Common myeloid progenitor, CD34-positive (primary cell): ENCODE results near the gene DNLZ.
"Not testable (repeated sequence)": the region's sequence is repeated elsewhere in the genome, so short reads cannot be mapped to it uniquely, and the experiment has no call there.

Source experiments
- CTCF ChIA-PET: fragments of 350-600 bp; sonication (Branson Sonifier 250); formaldehyde crosslinking; loops from one replicate; lab custom pipeline; 2021; ENCODE audit warnings: antibody characterized with exemption; lab: Charles Lee
- POLR2A ChIA-PET: fragments of 350-600 bp; sonication (Branson Sonifier 250); formaldehyde crosslinking; loops from one replicate; lab custom pipeline; 2021; ENCODE audit warnings: antibody characterized with exemption; lab: Charles Lee
- DNase-seq, 3 donors: peaks; one replicate each; pipeline versions ENCODE4 v3.0.0 to v3.0.0-alpha.2; 2013
- H3K27ac ChIP-seq, 2 experiments: 1 replicate in 1 of 2; 2 replicates in 1 of 2; pipeline ENCODE4 v1.7.0; 2013; ENCODE audit warnings: inconsistent platforms in 2 of 2, low read length in 2 of 2, mild to moderate bottlenecking in 2 of 2, low read depth in 1 of 2, moderate library complexity in 1 of 2; ENCODE audit not compliant: severe bottlenecking in 2 of 2, insufficient read depth in 1 of 2, poor library complexity in 1 of 2
- H3K27me3 ChIP-seq, 5 experiments: replicated peaks in 2 of 5; 1 replicate in 3 of 5; 2 replicates in 2 of 5; pipeline versions ENCODE4 v1.6.1 to v1.7.0; 2013; ENCODE audit warnings: low read length in 4 of 5, mild to moderate bottlenecking in 2 of 5, moderate library complexity in 2 of 5, inconsistent platforms in 1 of 5; ENCODE audit not compliant: insufficient read depth in 5 of 5, control insufficient read depth in 4 of 5
- H3K36me3 ChIP-seq, 4 experiments: 1 replicate in 2 of 4; 2 replicates in 2 of 4; pipeline versions ENCODE4 v1.6.1 to v1.7.0; 2013; ENCODE audit warnings: low read length in 3 of 4, control low read depth in 1 of 4, mild to moderate bottlenecking in 1 of 4; ENCODE audit not compliant: control insufficient read depth in 4 of 4, insufficient read depth in 4 of 4
- H3K4me1 ChIP-seq, 4 experiments: 1 replicate in 3 of 4; 2 replicates in 1 of 4; pipeline versions ENCODE4 v1.6.1 to v1.7.1; 2013; ENCODE audit warnings: low read length in 3 of 4, mild to moderate bottlenecking in 3 of 4, control low read depth in 1 of 4, inconsistent platforms in 1 of 4, moderate library complexity in 1 of 4; ENCODE audit not compliant: control insufficient read depth in 4 of 4, insufficient read depth in 4 of 4; ENCODE audit errors: control extremely low read depth in 1 of 4
- H3K4me3 ChIP-seq, 7 experiments: 1 replicate in 4 of 7; 2 replicates in 3 of 7; pipeline versions ENCODE4 v1.5.1 to v1.7.0; 2013; ENCODE audit warnings: mild to moderate bottlenecking in 7 of 7, low read length in 6 of 7, moderate library complexity in 6 of 7, inconsistent platforms in 2 of 7, low read depth in 2 of 7, control low read depth in 1 of 7; ENCODE audit not compliant: insufficient read depth in 4 of 7, control insufficient read depth in 1 of 7; ENCODE audit errors: extremely low read depth in 1 of 7
- H3K9me3 ChIP-seq, 5 experiments: 1 replicate in 4 of 5; 2 replicates in 1 of 5; pipeline versions ENCODE4 v1.6.1 to v1.7.1; 2013; ENCODE audit warnings: low read length in 4 of 5, mild to moderate bottlenecking in 2 of 5, inconsistent platforms in 1 of 5, low read depth in 1 of 5, moderate library complexity in 1 of 5; ENCODE audit not compliant: control insufficient read depth in 4 of 5, insufficient read depth in 2 of 5; ENCODE audit errors: control extremely low read depth in 1 of 5
- WGBS: methylation state at CpG from one replicate; pipeline ENCODE4 v1.1.5; 2013; ENCODE audit not compliant: insufficient coverage; 5-methylcytosine and 5-hydroxymethylcytosine counted together

Gene DNLZ

GRCh38 chr9:136407061-136407460 lies 43.5 kb upstream of the DNLZ start:
- WGBS, result 97% methylated on average over 20 of the region's 28 CpGs
- DNase-seq, H3K9me3 ChIP-seq, H3K4me3 ChIP-seq, H3K27me3 ChIP-seq, H3K27ac ChIP-seq, POLR2A ChIA-PET: not testable (repeated sequence)
- CTCF ChIA-PET, result interaction anchor here (2.6 kb wide), 1 partner anchor 10 kb away, joined by 5 read pairs; no protein-coding TSS in a partner anchor
- peaks cover 2 to 34% (median 21%) of the 10 kb centered on the region in 4 experiments for H3K4me1 ChIP-seq
- peaks cover 8 to 59% (median 42%) of the 10 kb centered on the region in 4 experiments for H3K36me3 ChIP-seq

GRCh38 chr9:136405904-136406303 lies 42.4 kb upstream of the DNLZ start:
- CTCF ChIA-PET, result interaction anchor here (1.1 to 2.6 kb wide), 2 partner anchors 9 to 93 kb away, joined by 3 to 5 read pairs; no protein-coding TSS in a partner anchor
- POLR2A ChIA-PET, result not testable (repeated sequence)

DNA sequence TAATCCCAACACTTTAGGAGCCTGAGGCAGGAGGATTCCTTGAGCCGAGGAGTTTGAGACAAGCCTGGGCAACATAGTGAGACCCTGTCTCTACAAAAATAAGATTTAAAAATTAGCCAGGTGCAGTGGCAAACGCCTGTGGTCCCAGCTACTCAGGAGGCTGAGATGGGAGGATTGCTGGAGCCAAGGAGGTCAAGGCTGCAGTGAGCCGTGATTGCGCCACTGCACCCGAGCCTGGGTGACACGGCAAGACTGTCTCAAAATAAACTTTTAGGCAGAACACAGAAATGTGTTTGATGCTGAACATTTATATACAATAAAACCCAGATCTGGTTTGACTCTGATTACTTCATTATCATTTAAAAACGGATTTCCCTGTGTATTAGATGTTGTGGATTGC lies 41.9 kb upstream of the DNLZ start:
- ChIA-PET CTCF (interaction anchor here (1.1 to 1.3 kb wide), 2 partner anchors 42 to 92 kb away, joined by 3 to 4 read pairs; partner anchors contain the start of gene DNLZ), POLR2A (no interaction called here)
- Histone ChIP-seq H3K4me1 (peaks cover 0 to 23% (median 12%) of the 10 kb centered on the region in 4 experiments), H3K9me3 (no peaks in the 10 kb centered on the region), H3K36me3 (peaks cover 5 to 65% (median 45%) of the 10 kb centered on the region in 4 experiments), H3K27me3 (no peaks in the 10 kb centered on the region), H3K4me3 (no peak overlapping the region), H3K27ac (no peak overlapping the region)
- WGBS, result 97% methylated on average over 4 of the region's 7 CpGs
- DNase-seq, result no peak

More at GRCh38 chr9:136405904-136406303, 42.4 kb upstream of the DNLZ start:
- not testable (repeated sequence) for H3K4me3 ChIP-seq, H3K27ac ChIP-seq, DNase-seq, H3K27me3 ChIP-seq, H3K9me3 ChIP-seq
- 97% methylated on average over 10 of the region's 10 CpGs for WGBS
- Histone ChIP-seq H3K4me1 (peaks cover 0 to 23% (median 10%) of the 10 kb centered on the region in 4 experiments), H3K36me3 (peaks cover 5 to 65% (median 45%) of the 10 kb centered on the region in 4 experiments)

GRCh38 chr9:136404801-136405136 lies 41.2 kb upstream of the DNLZ start:
- no peak overlapping the region for H3K27ac ChIP-seq
- CTCF ChIA-PET, result interaction anchor here (1.3 kb wide), 1 partner anchor 41 kb away, joined by 4 read pairs; the partner anchor contains the start of gene DNLZ
- no peaks in the 10 kb centered on the region for H3K9me3 ChIP-seq
- H3K4me1 ChIP-seq, result peaks cover 0 to 19% (median 13%) of the 10 kb centered on the region in 4 experiments
- no peak overlapping the region for H3K4me3 ChIP-seq
- WGBS, result 93% methylated on average over 14 of the region's 14 CpGs
- peaks cover 5 to 65% (median 45%) of the 10 kb centered on the region in 4 experiments for H3K36me3 ChIP-seq
- POLR2A ChIA-PET, result interaction anchor here (0.6 kb wide), 1 partner anchor 100 kb away, joined by 3 read pairs; no protein-coding TSS in a partner anchor
- H3K27me3 ChIP-seq, result no peaks in the 10 kb centered on the region
- DNase-seq, result no peak

DNA sequence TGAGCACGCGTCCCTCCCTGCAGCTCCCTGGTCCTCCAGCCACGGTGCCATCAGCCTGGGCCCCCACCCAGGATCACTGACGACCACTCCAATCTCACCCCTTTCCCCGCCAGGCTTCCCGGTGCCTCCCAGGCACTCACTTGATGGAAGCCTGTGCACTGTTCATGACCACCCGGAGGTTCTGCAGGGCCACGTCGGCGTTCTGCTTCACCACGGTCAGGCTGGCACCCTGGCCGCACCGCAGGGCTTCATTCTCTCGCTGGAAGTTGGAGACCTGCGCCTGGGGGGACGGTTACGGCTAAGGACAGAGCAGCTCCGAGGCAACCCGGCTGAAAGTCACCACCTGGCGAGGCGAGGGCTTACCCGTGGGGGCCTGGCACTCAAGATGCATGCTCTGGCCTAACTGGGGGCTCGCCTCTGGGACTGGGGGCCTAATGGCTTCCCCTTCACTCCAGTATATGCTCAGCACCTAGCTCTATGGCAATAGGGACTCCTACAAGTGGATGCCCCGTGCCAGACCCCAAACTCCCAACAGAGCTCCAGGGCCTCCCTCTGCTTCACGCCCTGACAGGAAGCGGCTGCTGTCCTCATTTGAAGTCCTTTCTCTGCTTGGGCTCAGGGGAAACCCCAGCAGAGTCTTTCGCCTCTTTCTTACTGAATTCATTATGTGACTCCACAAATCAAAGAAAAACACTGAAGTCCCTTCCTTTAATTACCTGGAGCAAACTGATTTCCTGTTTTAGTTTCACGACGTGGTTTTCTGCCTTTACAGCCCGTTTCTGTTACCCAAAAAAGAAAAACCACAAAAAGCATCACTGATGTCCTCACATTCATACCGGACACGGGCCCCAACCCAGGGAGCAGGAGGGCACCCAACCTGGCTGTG lies 40.6 kb upstream of the DNLZ start:
- Histone ChIP-seq H3K36me3 (peaks cover 5 to 65% (median 45%) of the 10 kb centered on the region in 4 experiments), H3K27ac (no peak overlapping the region), H3K4me1 (peaks cover 0 to 19% (median 13%) of the 10 kb centered on the region in 4 experiments), H3K27me3 (no peaks in the 10 kb centered on the region), H3K4me3 (no peak overlapping the region), H3K9me3 (no peaks in the 10 kb centered on the region)
- no peak for DNase-seq
- ChIA-PET POLR2A (interaction anchor here (0.6 to 0.7 kb wide), 3 partner anchors 40 to 100 kb away, joined by 3 to 4 read pairs (median 3); partner anchors contain the start of gene DNLZ), CTCF (interaction anchor here (0.6 to 1.7 kb wide), 4 partner anchors 41 to 1145 kb away, joined by 3 to 5 read pairs (median 4); partner anchors contain the start of gene DNLZ)
- WGBS, result 90% methylated on average over 26 of the region's 32 CpGs

GRCh38 chr9:136403538-136403914 lies 40.0 kb upstream of the DNLZ start:
- Histone ChIP-seq H3K4me1 (peaks cover 0 to 20% (median 18%) of the 10 kb centered on the region in 4 experiments), H3K36me3 (peaks cover 5 to 65% (median 46%) of the 10 kb centered on the region in 4 experiments), H3K4me3 (no peak overlapping the region), H3K27ac (no peak overlapping the region), H3K27me3 (no peaks in the 10 kb centered on the region), H3K9me3 (no peaks in the 10 kb centered on the region)
- 66% methylated on average over 5 of the region's 5 CpGs for WGBS
- peak in 1 of 3 donors; percentile 11 for DNase-seq
- ChIA-PET CTCF (interaction anchor here (0.6 to 1.7 kb wide), 3 partner anchors 77 to 145 kb away, joined by 3 to 5 read pairs (median 3); no protein-coding TSS in a partner anchor), POLR2A (interaction anchor here (0.7 kb wide), 2 partner anchors 39 to 66 kb away, joined by 3 to 4 read pairs; partner anchors contain the start of gene DNLZ)
